ENCODE data around the gene CRISPLD2. TPM values are rescaled to one million over a fixed set of nuclear protein-coding genes. Genes with fewer than 3 reads are reported as not detected.

CRISPLD2 gene
- total and polyA plus RNA-seq, 10 of the 15 experiments (the other 5 are each of a cell fraction or from before 2014, with no cell fraction given), result 0.03 to 0.30 (median 0.08) TPM; not detected in 5

- no peak overlapping the region for H2AFZ ChIP-seq (ENCODE audit: control insufficient read depth, low read depth, low read length)
- intact Hi-C loops (cut with micrococcal nuclease; ENCODE audit: unreplicated experiment) (no loop called here), in situ Hi-C loops (cut with MboI) (no loop called here)
- ATAC-seq, result no peak
- H4K20me1 ChIP-seq (ENCODE audit: control insufficient read depth, insufficient read depth), result no peaks in the 10 kb centered on the region
- ChIA-PET SMC1A (ENCODE audit: uncharacterized antibody, unreplicated experiment) (no interaction called here), CTCF (no interaction called here), RAD21 (ENCODE audit: unreplicated experiment) (no interaction called here), POLR2A (no interaction called here)
- H3K36me3 ChIP-seq (ENCODE audit: control insufficient read depth in 2 of 2, insufficient read depth in 2 of 2, low read length in 1 of 2), result no peaks in the 10 kb centered on the region
- FAIRE-seq, result no peak
- no peak overlapping the region for H3K4me2 ChIP-seq (ENCODE audit: control insufficient read depth, insufficient read depth)
- H3K27ac ChIP-seq (ENCODE audit: control insufficient read depth, insufficient read depth), result no peak overlapping the region
- H3K79me2 ChIP-seq (ENCODE audit: control insufficient read depth, insufficient read depth, low read length), result no peaks in the 10 kb centered on the region
- H3K4me1 ChIP-seq (ENCODE audit: control insufficient read depth, insufficient read depth, low read length), result peaks cover 11% of the 10 kb centered on the region
- TF ChIP-seq LARP7 (IDR thresholded peaks at IDR 0.05) (no peak), SP1 (IDR thresholded peaks at IDR 0.05; ENCODE audit: low read depth, low read length) (no peak), SPI1 (IDR thresholded peaks at IDR 0.05; ENCODE audit: borderline replicate concordance, insufficient read depth, low read depth, low read length) (no peak), GABPA (IDR thresholded peaks at IDR 0.05; ENCODE audit: low read depth) (no peak), TAF1 (IDR thresholded peaks at IDR 0.05; ENCODE audit: borderline replicate concordance, low read depth, low read length) (no peak), ZNF384 (IDR thresholded peaks at IDR 0.05; ENCODE audit: borderline replicate concordance, low read depth, low read length) (no peak), NR2C2 (IDR thresholded peaks at IDR 0.05; ENCODE audit: borderline replicate concordance, control insufficient read depth, insufficient read length, low read depth) (no peak), NR2C1 (IDR thresholded peaks at IDR 0.05) (no peak), STAT1 (conservative IDR thresholded peaks at IDR 0.05) (no peak), CTCF (IDR thresholded peaks at IDR 0.05 in 2 of 3, conservative IDR thresholded peaks at IDR 0.05 in 1 of 3; ENCODE audit: control insufficient read depth in 2 of 3, extremely low read depth in 1 of 3, insufficient read depth in 1 of 3, low read depth in 3 of 3, low read length in 3 of 3) (no peak), BHLHE40 (IDR thresholded peaks at IDR 0.05; ENCODE audit: borderline replicate concordance in 1 of 2, low read depth in 2 of 2, low read length in 1 of 2) (no peak)
- 66% methylated on average over 10 of the region's 10 CpGs for WGBS (ENCODE audit: insufficient coverage, insufficient replicate concordance, low lambda C conversion rate, missing lambda C conversion rate)
- no peak overlapping the region for H3K4me3 ChIP-seq
- H3K27me3 ChIP-seq (replicated peaks in 1 of 2; ENCODE audit: control insufficient read depth in 2 of 2, insufficient read depth in 2 of 2, low read length in 1 of 2), result no peaks in the 10 kb centered on the region
- no peak overlapping the region for H3K9ac ChIP-seq (ENCODE audit: control insufficient read depth, insufficient read depth, low read length)
- no peak for DNase-seq (ENCODE audit: low read depth, low spot score)
- H3K9me3 ChIP-seq (replicated peaks; ENCODE audit: control insufficient read depth, insufficient read depth, low read length), result no peaks in the 10 kb centered on the region; the same call in 2 of the 3 replicates
- no TSS peak for BruUV-seq (replicated peaks)
Observed at GRCh38 chr16:84804326-84804725, 15.5 kb upstream of the CRISPLD2 start.

All from GM12878 (cell line).